Posterior vena cava (tissue), 2 donors: ENCODE data around the gene CIT. TPM values are rescaled to one million over a fixed set of nuclear protein-coding genes. Genes with fewer than 3 reads are reported as not detected.

Experiments
- DNase-seq: peaks from one replicate; pipeline ENCODE4 v3.0.0-alpha.2; 2020; ENCODE audit warnings: low spot score
- intact Hi-C, 2 donors: fragments of 100-400 bp; cut with DNase I; formaldehyde crosslinking; loops; one replicate each; pipeline versions ENCODE4 v1.14.1 to v1.14.2; 2022 to 2023
- total RNA-seq, 2 donors: library from RNA; stranded (reverse); fragmentation: NEBNext Ultra II Directional; extraction: Animal tissue kit (Norgen Biotek cat#: 25700); gene quantifications; one replicate each; pipeline ENCODE4 v1.2.1, GENCODE V29; 2021
- donor health status: DM: yes; HTN: yes; CAD: no.
- donor health status: DM: yes; HTN: yes; CAD: no.

The CIT gene
- total RNA-seq, 2 donors from 2014 or later: 2.7 to 4.6 TPM

GRCh38 chr12:119859241-119859640, 17.9 kb downstream of the CIT start:
- intact Hi-C loops: no loop called here
- DNase-seq: no peak

GRCh38 chr12:119857041-119857591, 20.0 kb downstream of the CIT start:
- intact Hi-C loops: no loop called here
- DNase-seq: no peak

GRCh38 chr12:119850330-119850729, 26.8 kb downstream of the CIT start:
- intact Hi-C loops: no loop called here
- DNase-seq: no peak

- no peak for DNase-seq
- intact Hi-C loops: no loop called here
Measured at GRCh38 chr12:119843100-119843499, 34.0 kb downstream of the CIT start.

GRCh38 chr12:119842380-119842779, 34.7 kb downstream of the CIT start:
- no peak for DNase-seq
- intact Hi-C loops: no loop called here

- DNase-seq: no peak
- intact Hi-C loops: no loop called here
Measured at GRCh38 chr12:119841433-119842210, 35.5 kb downstream of the CIT start.

GRCh38 chr12:119840582-119840981, 36.5 kb downstream of the CIT start:
- DNase-seq: no peak
- intact Hi-C loops: no loop called here

GRCh38 chr12:119840168-119840567, 37.0 kb downstream of the CIT start:
- DNase-seq: no peak
- intact Hi-C loops: no loop called here

- no peak for DNase-seq
- intact Hi-C loops: no loop called here
Measured at GRCh38 chr12:119838826-119839600, 38.1 kb downstream of the CIT start.

- no peak for DNase-seq
- intact Hi-C loops: no loop called here
Measured at GRCh38 chr12:119836781-119837180, 40.3 kb downstream of the CIT start.

- DNase-seq: no peak
- intact Hi-C loops: no loop called here
Measured at GRCh38 chr12:119835068-119835467, 42.1 kb downstream of the CIT start.

- intact Hi-C loops: no loop called here
- DNase-seq: no peak
Measured at GRCh38 chr12:119829439-119829838, 47.7 kb downstream of the CIT start.

GRCh38 chr12:119828300-119828699, 48.8 kb downstream of the CIT start:
- intact Hi-C loops: no loop called here
- no peak for DNase-seq

GRCh38 chr12:119827760-119828159, 49.4 kb downstream of the CIT start:
- no peak for DNase-seq
- intact Hi-C loops: no loop called here

- no peak for DNase-seq
- intact Hi-C loops: no loop called here
Measured at GRCh38 chr12:119826661-119827445, 50.3 kb downstream of the CIT start.

GRCh38 chr12:119825262-119825661, 51.9 kb downstream of the CIT start:
- DNase-seq: no peak
- intact Hi-C loops: no loop called here

- intact Hi-C loops: no loop called here
- DNase-seq: no peak
Measured at GRCh38 chr12:119822046-119822445, 55.1 kb downstream of the CIT start.

- no peak for DNase-seq
- intact Hi-C loops: no loop called here
Measured at GRCh38 chr12:119819322-119819721, 57.8 kb downstream of the CIT start.

- no peak for DNase-seq
- intact Hi-C loops: no loop called here
Measured at GRCh38 chr12:119817546-119818343, 59.4 kb downstream of the CIT start.
